Lower lobe of right lung (tissue), 2 donors: ENCODE data around the gene CTDSPL. TPM values are rescaled to one million over a fixed set of nuclear protein-coding genes. Genes with fewer than 3 reads are reported as not detected.

Experiments used
- ATAC-seq, 2 donors: fragments of 200-7000 bp; cut with Tn5 transposase; one replicate each; pipeline ENCODE4 v1.9.1; 2020 to 2022; ENCODE audit warnings: mild to moderate bottlenecking in 2 of 2, moderate library complexity in 2 of 2
- DNase-seq: peaks from one replicate; pipeline ENCODE4 v3.0.0-alpha.2; 2020
- H3K27ac ChIP-seq: fragments of 200-600 bp; one replicate; pipeline ENCODE4 v1.8.0; 2022
- H3K27me3 ChIP-seq: fragments of 200-600 bp; one replicate; pipeline ENCODE4 v1.8.0; 2022; ENCODE audit warnings: low read depth
- H3K36me3 ChIP-seq: fragments of 200-600 bp; one replicate; pipeline ENCODE4 v1.8.0; 2022; ENCODE audit warnings: mild to moderate bottlenecking
- H3K4me1 ChIP-seq: fragments of 200-600 bp; one replicate; pipeline ENCODE4 v1.8.0; 2022
- H3K4me3 ChIP-seq: fragments of 200-600 bp; one replicate; pipeline ENCODE4 v1.8.0; 2022; ENCODE audit warnings: mild to moderate bottlenecking
- H3K9me3 ChIP-seq: fragments of 200-600 bp; one replicate; pipeline ENCODE4 v1.8.0; 2022
- CTCF ChIP-seq: fragments of 200-600 bp; IDR thresholded peaks from one replicate; pipeline ENCODE4 v1.8.0; 2022; ENCODE audit warnings: antibody characterized with exemption, mild to moderate bottlenecking
- intact Hi-C: fragments of 100-400 bp; cut with DNase I; formaldehyde crosslinking; loops from one replicate; pipeline ENCODE4 v1.11.0; 2022
- total RNA-seq: library from RNA; stranded (reverse); fragmentation: NEBNext Ultra II Directional; extraction: Animal tissue kit (Norgen Biotek cat#: 25700); gene quantifications from one replicate; pipeline ENCODE4 v1.2.1, GENCODE V29; 2021
- donor health status: DM: no; HTN: yes; CAD: no; lungs with severe emphysema.

CTDSPL gene
- total RNA-seq, 1 donor from 2014 or later, result 60.3 TPM

- DNase-seq, result no peak
- Histone ChIP-seq H3K27me3 (no peaks in the 10 kb centered on the region), H3K4me1 (peaks cover 8% of the 10 kb centered on the region), H3K4me3 (no peak overlapping the region), H3K36me3 (peaks cover 63% of the 10 kb centered on the region), H3K9me3 (peaks cover 4% of the 10 kb centered on the region), H3K27ac (no peak overlapping the region)
- no peak for TF ChIP-seq CTCF
- intact Hi-C loops, result no loop called here
- ATAC-seq, result no peak
These were observed 156.9 kb downstream of the CTDSPL start for GRCh38 chr3:38018296-38019266.

- no peak for TF ChIP-seq CTCF
- H3K36me3 ChIP-seq, result peaks cover 51% of the 10 kb centered on the region
- no peaks in the 10 kb centered on the region for H3K27me3 ChIP-seq
- no peak overlapping the region for H3K4me3 ChIP-seq
- H3K27ac ChIP-seq, result no peak overlapping the region
- DNase-seq, result no peak
- H3K4me1 ChIP-seq, result peaks cover 15% of the 10 kb centered on the region
- ATAC-seq, result no peak
- intact Hi-C loops, result no loop called here
- H3K9me3 ChIP-seq, result peaks cover 4% of the 10 kb centered on the region
These were observed 158.1 kb downstream of the CTDSPL start for GRCh38 chr3:38019658-38020341.

- intact Hi-C loops, result no loop called here
- no peak for TF ChIP-seq CTCF
- no peak overlapping the region for H3K27ac ChIP-seq
- peaks cover 4% of the 10 kb centered on the region for H3K9me3 ChIP-seq
- ATAC-seq (no peak), DNase-seq (peak; percentile 16)
- peaks cover 46% of the 10 kb centered on the region for H3K36me3 ChIP-seq
- no peaks in the 10 kb centered on the region for H3K27me3 ChIP-seq
- no peak overlapping the region for H3K4me3 ChIP-seq
- peaks cover 17% of the 10 kb centered on the region for H3K4me1 ChIP-seq
These were observed 158.7 kb downstream of the CTDSPL start for GRCh38 chr3:38020342-38020726.

GRCh38 chr3:38021196-38021595 is 159.5 kb downstream of the CTDSPL start:
- H3K4me3 ChIP-seq, result no peak overlapping the region
- H3K9me3 ChIP-seq, result peaks cover 1% of the 10 kb centered on the region
- no peak for ATAC-seq
- intact Hi-C loops, result no loop called here
- DNase-seq, result peak; percentile 34
- H3K4me1 ChIP-seq, result peaks cover 26% of the 10 kb centered on the region
- H3K27me3 ChIP-seq, result no peaks in the 10 kb centered on the region
- H3K36me3 ChIP-seq, result peaks cover 37% of the 10 kb centered on the region
- no peak for TF ChIP-seq CTCF
- H3K27ac ChIP-seq, result no peak overlapping the region

- TF ChIP-seq CTCF, result no peak
- peak; percentile 33 for DNase-seq
- H3K27ac ChIP-seq, result peak overlapping the region; percentile 19
- peaks cover 27% of the 10 kb centered on the region for H3K4me1 ChIP-seq
- no peaks in the 10 kb centered on the region for H3K9me3 ChIP-seq
- intact Hi-C loops, result no loop called here
- no peak overlapping the region for H3K4me3 ChIP-seq
- no peak for ATAC-seq
- no peaks in the 10 kb centered on the region for H3K27me3 ChIP-seq
- H3K36me3 ChIP-seq, result peaks cover 26% of the 10 kb centered on the region
These were observed 160.6 kb downstream of the CTDSPL start for GRCh38 chr3:38022301-38022700.
